Lower lobe of right lung (tissue), 2 donors: ENCODE measurements around the gene FAM216B. TPM values are rescaled to one million over a fixed set of nuclear protein-coding genes. Genes with fewer than 3 reads are reported as not detected.

Experiments used
- ATAC-seq, 2 donors: fragments of 200-7000 bp; cut with Tn5 transposase; one replicate each; pipeline ENCODE4 v1.9.1; 2020 to 2022; ENCODE audit warnings: mild to moderate bottlenecking in 2 of 2, moderate library complexity in 2 of 2
- DNase-seq: peaks from one replicate; pipeline ENCODE4 v3.0.0-alpha.2; 2020
- H3K27ac ChIP-seq: fragments of 200-600 bp; one replicate; pipeline ENCODE4 v1.8.0; 2022
- H3K27me3 ChIP-seq: fragments of 200-600 bp; one replicate; pipeline ENCODE4 v1.8.0; 2022; ENCODE audit warnings: low read depth
- H3K36me3 ChIP-seq: fragments of 200-600 bp; one replicate; pipeline ENCODE4 v1.8.0; 2022; ENCODE audit warnings: mild to moderate bottlenecking
- H3K4me1 ChIP-seq: fragments of 200-600 bp; one replicate; pipeline ENCODE4 v1.8.0; 2022
- H3K4me3 ChIP-seq: fragments of 200-600 bp; one replicate; pipeline ENCODE4 v1.8.0; 2022; ENCODE audit warnings: mild to moderate bottlenecking
- H3K9me3 ChIP-seq: fragments of 200-600 bp; one replicate; pipeline ENCODE4 v1.8.0; 2022
- intact Hi-C: fragments of 100-400 bp; cut with DNase I; formaldehyde crosslinking; loops from one replicate; pipeline ENCODE4 v1.11.0; 2022
- total RNA-seq: library from RNA; stranded (reverse); fragmentation: NEBNext Ultra II Directional; extraction: Animal tissue kit (Norgen Biotek cat#: 25700); gene quantifications from one replicate; pipeline ENCODE4 v1.2.1, GENCODE V29; 2021
- TF ChIP-seq, protein P1 (sequence below): fragments of 200-600 bp; IDR thresholded peaks from one replicate; pipeline ENCODE4 v1.8.0; 2022; ENCODE audit warnings: antibody characterized with exemption, mild to moderate bottlenecking
- donor health status: DM: no; HTN: yes; CAD: no; lungs with severe emphysema.

FAM216B gene
- total RNA-seq, 1 donor from 2014 or later, result 17.0 TPM

GRCh38 chr13:42780044-42780443 lies 1.3 kb upstream of the FAM216B start:
- H3K36me3 ChIP-seq, result no peaks in the 10 kb centered on the region
- intact Hi-C loops, result no loop called here

DNA sequence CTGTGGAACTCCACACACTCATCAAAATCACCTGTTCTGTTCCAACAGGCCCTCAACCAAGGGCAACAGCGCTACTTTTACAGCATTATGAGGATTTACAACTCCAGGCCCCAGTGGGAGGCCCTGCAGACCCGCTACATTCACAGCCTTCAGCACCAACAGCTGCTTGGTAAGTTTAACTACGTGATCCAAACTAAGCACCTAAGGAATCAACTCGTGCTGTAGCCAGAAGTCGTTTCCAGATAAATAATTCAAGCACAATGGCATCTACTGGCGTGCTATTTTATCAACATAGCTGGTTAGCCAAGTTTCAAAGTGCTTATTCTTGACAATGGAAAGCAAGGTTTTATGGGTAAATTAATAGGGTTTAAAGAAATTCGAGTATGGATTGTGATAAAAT lies 5.3 kb downstream of the FAM216B start:
- ATAC-seq, result no peak
- intact Hi-C loops, result no loop called here
- Histone ChIP-seq H3K9me3 (no peaks in the 10 kb centered on the region), H3K36me3 (no peaks in the 10 kb centered on the region), H3K4me1 (no peaks in the 10 kb centered on the region), H3K27me3 (no peaks in the 10 kb centered on the region), H3K27ac (no peak overlapping the region), H3K4me3 (no peak overlapping the region)
- TF ChIP-seq, protein P1, sequence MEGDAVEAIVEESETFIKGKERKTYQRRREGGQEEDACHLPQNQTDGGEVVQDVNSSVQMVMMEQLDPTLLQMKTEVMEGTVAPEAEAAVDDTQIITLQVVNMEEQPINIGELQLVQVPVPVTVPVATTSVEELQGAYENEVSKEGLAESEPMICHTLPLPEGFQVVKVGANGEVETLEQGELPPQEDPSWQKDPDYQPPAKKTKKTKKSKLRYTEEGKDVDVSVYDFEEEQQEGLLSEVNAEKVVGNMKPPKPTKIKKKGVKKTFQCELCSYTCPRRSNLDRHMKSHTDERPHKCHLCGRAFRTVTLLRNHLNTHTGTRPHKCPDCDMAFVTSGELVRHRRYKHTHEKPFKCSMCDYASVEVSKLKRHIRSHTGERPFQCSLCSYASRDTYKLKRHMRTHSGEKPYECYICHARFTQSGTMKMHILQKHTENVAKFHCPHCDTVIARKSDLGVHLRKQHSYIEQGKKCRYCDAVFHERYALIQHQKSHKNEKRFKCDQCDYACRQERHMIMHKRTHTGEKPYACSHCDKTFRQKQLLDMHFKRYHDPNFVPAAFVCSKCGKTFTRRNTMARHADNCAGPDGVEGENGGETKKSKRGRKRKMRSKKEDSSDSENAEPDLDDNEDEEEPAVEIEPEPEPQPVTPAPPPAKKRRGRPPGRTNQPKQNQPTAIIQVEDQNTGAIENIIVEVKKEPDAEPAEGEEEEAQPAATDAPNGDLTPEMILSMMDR, result no peak
- DNase-seq, result no peak

More at GRCh38 chr13:42780044-42780443, 1.3 kb upstream of the FAM216B start:
- Histone ChIP-seq H3K9me3 (no peaks in the 10 kb centered on the region), H3K27ac (no peak overlapping the region), H3K27me3 (no peaks in the 10 kb centered on the region), H3K4me3 (no peak overlapping the region), H3K4me1 (no peaks in the 10 kb centered on the region)
- DNase-seq (no peak), ATAC-seq (no peak)
- TF ChIP-seq, protein P1, result no peak

DNA sequence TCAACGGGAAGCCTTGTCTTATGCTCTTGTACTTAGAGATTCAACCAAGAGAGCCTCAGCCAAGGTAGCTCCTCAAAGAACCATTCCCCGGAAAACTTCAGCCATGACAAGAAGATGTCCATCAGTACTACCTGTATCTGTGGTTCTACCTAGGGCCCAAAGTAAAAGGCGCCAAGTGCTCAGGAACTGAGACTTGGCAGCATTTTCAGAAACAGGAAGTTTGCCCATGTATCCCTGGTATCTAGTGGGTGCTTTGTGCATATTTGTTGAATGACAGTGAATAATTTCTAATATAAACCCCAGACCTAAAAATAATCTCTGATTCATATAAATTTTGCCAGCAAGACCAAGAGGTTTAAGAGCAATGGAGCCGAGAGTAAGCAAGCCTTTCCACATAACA lies 7.2 kb downstream of the FAM216B start:
- Histone ChIP-seq H3K27ac (no peak overlapping the region), H3K9me3 (no peaks in the 10 kb centered on the region), H3K36me3 (no peaks in the 10 kb centered on the region), H3K4me1 (no peaks in the 10 kb centered on the region), H3K4me3 (no peak overlapping the region), H3K27me3 (no peaks in the 10 kb centered on the region)
- TF ChIP-seq, protein P1, result no peak
- intact Hi-C loops, result no loop called here
- DNase-seq, result no peak
- ATAC-seq, result no peak

- Histone ChIP-seq H3K27me3 (peaks cover 5% of the 10 kb centered on the region), H3K36me3 (no peaks in the 10 kb centered on the region), H3K9me3 (no peaks in the 10 kb centered on the region), H3K27ac (no peak overlapping the region), H3K4me1 (no peaks in the 10 kb centered on the region), H3K4me3 (no peak overlapping the region)
- intact Hi-C loops, result no loop called here
- TF ChIP-seq, protein P1, result no peak
- DNase-seq (no peak), ATAC-seq (no peak)
These were observed 10.8 kb downstream of the FAM216B start for GRCh38 chr13:42792154-42792553.

- no peak overlapping the region for H3K27ac ChIP-seq
- no peak for ATAC-seq
- H3K36me3 ChIP-seq, result no peaks in the 10 kb centered on the region
- no peak overlapping the region for H3K4me3 ChIP-seq
- H3K27me3 ChIP-seq, result peaks cover 9% of the 10 kb centered on the region
- TF ChIP-seq, protein P1, result no peak
- H3K4me1 ChIP-seq, result no peaks in the 10 kb centered on the region
- H3K9me3 ChIP-seq, result no peaks in the 10 kb centered on the region
- DNase-seq, result no peak
- intact Hi-C loops, result no loop called here
These were observed 13.3 kb downstream of the FAM216B start for GRCh38 chr13:42794577-42795275.
